Heart left ventricle (tissue), 16 donors: ENCODE measurements around the gene ADGRB3. TPM values are rescaled to one million over a fixed set of nuclear protein-coding genes. Genes with fewer than 3 reads are reported as not detected.

Source experiments
- ATAC-seq, 4 donors: fragments of 200-7000 bp; cut with Tn5 transposase; one replicate each; pipeline ENCODE4 v1.9.1; 2020 to 2022; ENCODE audit warnings: moderate library complexity in 4 of 4, mild to moderate bottlenecking in 3 of 4, moderate number of reproducible peaks in 1 of 4
- DNase-seq, 5 donors: peaks; one replicate each; pipeline ENCODE4 v3.0.0-alpha.2; 2020
- H3K27ac ChIP-seq, 12 donors: fragments of 200-600 bp; sonication (generic) in 4 of 12; one replicate each; pipeline versions ENCODE4 v1.5.0 to v1.8.0; 2016 to 2022; ENCODE audit warnings: mild to moderate bottlenecking in 2 of 12
- H3K27me3 ChIP-seq, 9 donors: fragments of 200-600 bp; sonication (generic) in 2 of 9; one replicate each; pipeline versions ENCODE4 v1.5.1 to v1.8.0; 2016 to 2022; ENCODE audit warnings: mild to moderate bottlenecking in 3 of 9
- H3K36me3 ChIP-seq, 9 donors: fragments of 200-600 bp; sonication (generic) in 2 of 9; one replicate each; pipeline versions ENCODE4 v1.5.0 to v1.8.0; 2018 to 2022; ENCODE audit warnings: mild to moderate bottlenecking in 2 of 9
- H3K4me1 ChIP-seq, 12 donors: fragments of 200-600 bp; sonication (generic) in 4 of 12; one replicate each; pipeline versions ENCODE4 v1.5.0 to v1.8.0; 2016 to 2022; ENCODE audit warnings: mild to moderate bottlenecking in 3 of 12
- H3K4me3 ChIP-seq, 12 donors: fragments of 200-600 bp; sonication (generic) in 4 of 12; one replicate each; pipeline versions ENCODE4 v1.5.0 to v1.8.0; 2017 to 2022; ENCODE audit warnings: mild to moderate bottlenecking in 9 of 12, moderate library complexity in 4 of 12
- H3K9me3 ChIP-seq, 12 donors: fragments of 200-600 bp; sonication (generic) in 4 of 12; one replicate each; pipeline versions ENCODE4 v1.5.0 to v1.8.0; 2016 to 2022; ENCODE audit warnings: mild to moderate bottlenecking in 1 of 12
- POLR2A ChIP-seq, 2 donors: fragments of 450-650 bp; IDR thresholded peaks; one replicate each; pipeline ENCODE4 v1.6.1; 2017; ENCODE audit warnings: antibody characterized with exemption in 2 of 2, mild to moderate bottlenecking in 2 of 2, moderate library complexity in 2 of 2
- WGBS, 4 donors: extraction: QIAGEN DNeasy Blood & Tissue Kit in 2 of 4; methylation state at CpG; one replicate each; pipeline versions ENCODE4 v1.1.5 to v1.1.7; 2013 to 2018; 5-methylcytosine and 5-hydroxymethylcytosine counted together
- intact Hi-C, 10 donors: fragments of 100-400 bp; cut with DNase I; formaldehyde crosslinking; loops; one replicate each; pipeline versions ENCODE4 v1.11.1 to v1.14.2; 2022
- polyA plus RNA-seq, 2 donors: library from polyadenylated mRNA; stranded (reverse); fragments of 200-250 nt; gene quantifications; one replicate each; pipeline ENCODE4 v1.2.3, GENCODE V29; 2013
- total RNA-seq, 9 donors: library from RNA; depleted of rRNA in 2 of 9; stranded (reverse); fragments of >200 nt in 2 of 9; fragmentation: NEBNext Ultra II Directional in 3 of 9; extraction: Animal tissue kit (Norgen Biotek cat#: 25700) in 3 of 9; gene quantifications; one replicate each; pipeline versions ENCODE4 v1.1.0 to v1.2.4, GENCODE V29; 2016 to 2023
- TF ChIP-seq, protein P1 (sequence below), 12 donors: fragments of 200-600 bp; sonication (generic) in 4 of 12; IDR thresholded peaks; one replicate each; pipeline versions ENCODE4 v1.5.0 to v1.8.0; 2018 to 2022; ENCODE audit warnings: antibody characterized with exemption in 12 of 12, mild to moderate bottlenecking in 5 of 12
- donor health status: ischemic (EF 13 %, LVEDD 7.1; RV severe dilation, severe dysfunction).
- donor health status: healthy with polysubstance abuse.
- donor health status: DM: no; HTN: yes; CAD: no.
- donor health status: DM: no; HTN: no; CAD: no.
- donor health status: ischemic (EF 25% LVEDD 6.9; RV normal size, moderate dysfunction).
- donor health status: ischemic (EF 25% LVEDD 5.7; RV mildly dilated, moderate dysfunction).
- donor health status: healthy.
- donor health status: DM: yes; HTN: yes; CAD: no.
- donor health status: ischemic (EF 35%, LVEDD 5.7; RV mildly dilated, moderate dysfunction).
- donor health status: nonischemic (EF 11% LVEDD 7.7; RV severe dilation, severe dysfunction).
- donor health status: DM: yes; HTN: yes; CAD: no.
- donor health status: PGD.
- donor health status: ischemic (EF 29% LVEDD 5.4; RV normal size, mild dysfunction).
- donor health status: nonischemic (EF 23%, LVEDD 6.1; RV moderate dilation, normal function).

The ADGRB3 gene
- total and polyA plus RNA-seq, 11 donors: 0.51 to 2.5 (median 1.1) TPM

DNA sequence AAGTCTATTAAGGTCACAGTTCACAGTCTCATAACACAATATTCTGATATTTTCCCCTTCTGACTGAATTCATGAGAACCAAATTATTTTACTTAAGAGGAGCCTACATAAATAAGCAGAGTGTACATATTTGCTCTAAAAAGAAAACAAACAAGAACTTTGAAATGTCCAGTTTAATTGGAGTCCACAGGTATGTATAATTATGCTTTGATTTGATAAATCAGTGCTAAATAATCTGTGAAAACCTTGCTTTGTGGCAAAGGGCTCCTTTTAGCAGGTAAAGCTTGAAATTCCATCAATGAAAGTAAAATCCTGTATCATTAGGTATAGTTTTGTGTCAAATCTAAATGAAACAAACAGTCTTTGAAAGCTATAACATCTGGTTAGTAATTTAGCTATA is 69.4 kb downstream of the ADGRB3 start:
- no peaks in the 10 kb centered on the region for H3K36me3 ChIP-seq
- intact Hi-C loops: no loop called here
- H3K27ac ChIP-seq: no peak overlapping the region
- no peaks in the 10 kb centered on the region for H3K4me1 ChIP-seq
- H3K4me3 ChIP-seq: no peak overlapping the region
- no peaks in the 10 kb centered on the region for H3K27me3 ChIP-seq
- DNase-seq: no peak
- no peak for TF ChIP-seq POLR2A (IDR thresholded peaks at IDR 0.05)
- TF ChIP-seq, protein P1, sequence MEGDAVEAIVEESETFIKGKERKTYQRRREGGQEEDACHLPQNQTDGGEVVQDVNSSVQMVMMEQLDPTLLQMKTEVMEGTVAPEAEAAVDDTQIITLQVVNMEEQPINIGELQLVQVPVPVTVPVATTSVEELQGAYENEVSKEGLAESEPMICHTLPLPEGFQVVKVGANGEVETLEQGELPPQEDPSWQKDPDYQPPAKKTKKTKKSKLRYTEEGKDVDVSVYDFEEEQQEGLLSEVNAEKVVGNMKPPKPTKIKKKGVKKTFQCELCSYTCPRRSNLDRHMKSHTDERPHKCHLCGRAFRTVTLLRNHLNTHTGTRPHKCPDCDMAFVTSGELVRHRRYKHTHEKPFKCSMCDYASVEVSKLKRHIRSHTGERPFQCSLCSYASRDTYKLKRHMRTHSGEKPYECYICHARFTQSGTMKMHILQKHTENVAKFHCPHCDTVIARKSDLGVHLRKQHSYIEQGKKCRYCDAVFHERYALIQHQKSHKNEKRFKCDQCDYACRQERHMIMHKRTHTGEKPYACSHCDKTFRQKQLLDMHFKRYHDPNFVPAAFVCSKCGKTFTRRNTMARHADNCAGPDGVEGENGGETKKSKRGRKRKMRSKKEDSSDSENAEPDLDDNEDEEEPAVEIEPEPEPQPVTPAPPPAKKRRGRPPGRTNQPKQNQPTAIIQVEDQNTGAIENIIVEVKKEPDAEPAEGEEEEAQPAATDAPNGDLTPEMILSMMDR (IDR thresholded peaks at IDR 0.05): no peak
- ATAC-seq: no peak
- H3K9me3 ChIP-seq: no peaks in the 10 kb centered on the region

GRCh38 chr6:68709091-68709490 is 74.0 kb downstream of the ADGRB3 start:
- no peaks in the 10 kb centered on the region for H3K36me3 ChIP-seq
- H3K9me3 ChIP-seq: no peaks in the 10 kb centered on the region
- intact Hi-C loops: no loop called here
- no peak overlapping the region for H3K4me3 ChIP-seq
- no peaks in the 10 kb centered on the region for H3K4me1 ChIP-seq
- no peaks in the 10 kb centered on the region for H3K27me3 ChIP-seq
- no peak for DNase-seq
- no peak for ATAC-seq
- 90 to 96% (median 92%) methylated on average over 2 of the region's 2 CpGs for WGBS, 4 donors
- no peak for TF ChIP-seq POLR2A (IDR thresholded peaks at IDR 0.05)
- TF ChIP-seq, protein P1 (IDR thresholded peaks at IDR 0.05): no peak
- H3K27ac ChIP-seq: no peak overlapping the region

DNA sequence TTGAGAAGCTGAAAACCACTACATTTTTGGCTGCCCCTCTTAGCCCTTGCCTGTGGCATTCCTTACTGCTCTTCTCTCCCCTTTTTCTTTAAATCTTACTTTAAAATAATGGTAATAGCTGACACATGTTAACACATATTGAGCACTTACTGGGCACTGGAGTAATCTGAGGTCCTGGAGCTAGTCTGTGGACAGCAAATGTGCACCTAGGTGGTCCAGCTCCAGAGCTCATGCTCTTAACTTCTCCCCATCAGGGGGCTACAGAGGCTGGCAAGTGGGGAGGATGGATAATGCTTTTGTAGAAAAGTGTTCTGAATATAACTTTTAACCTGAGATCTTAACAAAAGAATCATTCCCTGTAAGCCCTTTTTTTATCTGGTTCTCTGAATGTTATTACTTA is 74.8 kb downstream of the ADGRB3 start:
- H3K27ac ChIP-seq: no peak overlapping the region
- TF ChIP-seq, protein P1 (IDR thresholded peaks at IDR 0.05): no peak
- no peak for TF ChIP-seq POLR2A (IDR thresholded peaks at IDR 0.05)
- H3K4me1 ChIP-seq: no peaks in the 10 kb centered on the region
- no peak for ATAC-seq
- intact Hi-C loops: loop anchor here in 1 of 10 donors (10.0 kb wide), 1 partner anchor 55 kb away; no protein-coding TSS in a partner anchor
- no peaks in the 10 kb centered on the region for H3K36me3 ChIP-seq
- H3K4me3 ChIP-seq: no peak overlapping the region
- H3K27me3 ChIP-seq: no peaks in the 10 kb centered on the region
- H3K9me3 ChIP-seq: no peaks in the 10 kb centered on the region
- no peak for DNase-seq

DNA sequence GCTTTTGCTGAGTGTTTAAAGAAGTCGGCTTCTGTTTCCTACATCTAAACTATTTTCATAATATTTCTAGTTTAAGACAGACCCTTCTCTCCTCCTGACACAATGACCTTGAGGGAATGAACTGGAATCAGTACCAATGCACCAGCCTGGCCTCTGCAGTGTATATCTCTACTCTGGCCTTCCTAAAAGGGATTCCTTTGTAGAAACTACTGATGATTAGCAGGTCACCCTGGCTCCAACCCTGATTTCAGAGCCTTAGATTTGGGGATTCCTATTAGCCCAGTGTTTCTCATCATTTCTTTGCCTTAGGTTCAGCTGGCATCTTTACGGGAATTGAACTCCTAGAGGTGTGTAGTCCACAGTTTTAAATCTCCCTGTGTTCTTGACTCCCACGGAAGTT is 75.4 kb downstream of the ADGRB3 start:
- ATAC-seq (peak in 1 of 4 donors; percentile 26), DNase-seq (no peak)
- TF ChIP-seq, protein P1 (IDR thresholded peaks at IDR 0.05): no peak
- TF ChIP-seq POLR2A (IDR thresholded peaks at IDR 0.05): no peak
- Histone ChIP-seq H3K27ac (no peak overlapping the region), H3K36me3 (no peaks in the 10 kb centered on the region), H3K9me3 (no peaks in the 10 kb centered on the region), H3K4me3 (no peak overlapping the region), H3K4me1 (no peaks in the 10 kb centered on the region), H3K27me3 (no peaks in the 10 kb centered on the region)
- WGBS, 4 donors: 71 to 78% (median 75%) methylated on average over 3 of the region's 3 CpGs
- intact Hi-C loops: loop anchor here in 1 of 10 donors (10.0 kb wide), 1 partner anchor 56 kb away; no protein-coding TSS in a partner anchor
